ENCODE measurements around the gene UTY. TPM values are rescaled to one million over a fixed set of nuclear protein-coding genes. Genes with fewer than 3 reads are reported as not detected.

UTY gene
- total and polyA plus RNA-seq, 2 donors (not counting 3 experiments of a cell fraction or from before 2014, with no cell fraction given) = 4.8 to 17.9 TPM

DNA sequence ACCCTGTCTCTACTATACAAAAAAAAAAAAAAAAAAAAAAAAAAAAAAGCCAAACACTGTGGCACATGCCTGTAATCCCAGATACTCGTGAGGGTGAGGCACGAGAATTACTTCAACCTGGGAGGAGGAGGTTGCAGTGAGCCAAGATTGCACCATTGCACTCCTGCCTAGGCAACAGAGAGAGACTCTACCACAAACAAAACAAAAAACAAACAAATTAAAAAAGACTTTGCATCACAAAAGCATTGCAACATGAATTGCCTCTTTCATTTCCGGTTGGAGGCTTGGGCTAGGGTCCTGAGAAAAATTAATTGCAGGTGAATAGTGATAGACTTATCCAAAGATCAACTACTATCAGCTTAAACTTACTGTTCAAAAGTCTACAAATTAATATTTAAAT lies 180.4 kb downstream of the UTY start:
- Histone ChIP-seq H2AFZ (ENCODE audit: low read depth, low read length) (no peak overlapping the region), H3K4me1 (ENCODE audit: control insufficient read depth, extremely low read depth, insufficient read depth, low read length) (no peaks in the 10 kb centered on the region), H3K9me1 (replicated peaks; ENCODE audit: control insufficient read depth, extremely low read depth, insufficient read depth, low read length) (no peaks in the 10 kb centered on the region), H3K9me3 (replicated peaks; ENCODE audit: control insufficient read depth, insufficient read depth, low read length) (no peaks in the 10 kb centered on the region), H3K36me3 (ENCODE audit: control insufficient read depth in 2 of 2, extremely low read depth in 1 of 2, insufficient read depth in 2 of 2, low read length in 2 of 2) (peaks cover 0 to 3% of the 10 kb centered on the region in 2 experiments), H3K27me3 (ENCODE audit: control insufficient read depth in 2 of 2, insufficient read depth in 2 of 2, low read length in 2 of 2) (no peaks in the 10 kb centered on the region), H4K20me1 (replicated peaks; ENCODE audit: control insufficient read depth, extremely low read depth, insufficient read depth, low read length) (no peaks in the 10 kb centered on the region), H3K79me2 (ENCODE audit: control insufficient read depth, insufficient read depth, low read length) (no peaks in the 10 kb centered on the region), H3K4me2 (ENCODE audit: insufficient read depth, low read length) (no peak overlapping the region), H3K9ac (replicated peaks; ENCODE audit: extremely low read depth, insufficient read depth, low read length) (no peak overlapping the region), H3K27ac (ENCODE audit: insufficient read depth, low read depth, low read length) (no peak overlapping the region), H3K4me3 (replicated peaks in 1 of 3; ENCODE audit: insufficient read depth in 1 of 3, low read depth in 1 of 3, low read length in 3 of 3) (no peak overlapping the region)
- POLR2A ChIA-PET = no interaction called here
- dilution Hi-C loops (cut with MboI; ENCODE audit: extremely low pct_ligation_motif_present, low sequenced_read_pairs) (no loop called here), intact Hi-C loops (cut with micrococcal nuclease) (no loop called here)
- TF ChIP-seq, protein P1, sequence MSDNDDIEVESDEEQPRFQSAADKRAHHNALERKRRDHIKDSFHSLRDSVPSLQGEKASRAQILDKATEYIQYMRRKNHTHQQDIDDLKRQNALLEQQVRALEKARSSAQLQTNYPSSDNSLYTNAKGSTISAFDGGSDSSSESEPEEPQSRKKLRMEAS (IDR thresholded peaks at IDR 0.05; ENCODE audit: insufficient read depth, insufficient read length) = no peak
- TF ChIP-seq JUN (IDR thresholded peaks at IDR 0.05; ENCODE audit: borderline replicate concordance, insufficient read depth, insufficient read length, low read depth) (no peak), FOS (IDR thresholded peaks at IDR 0.05; ENCODE audit: borderline replicate concordance, insufficient read depth, low read length) (no peak), MYC (IDR thresholded peaks at IDR 0.05; ENCODE audit: low read depth, low read length) (no peak), POLR2AphosphoS5 (IDR thresholded peaks at IDR 0.05; ENCODE audit: insufficient read depth, low read depth, low read length) (no peak), EZH2 (IDR thresholded peaks at IDR 0.05; ENCODE audit: borderline replicate concordance, low read depth, low read length, severe bottlenecking) (no peak)
- TF ChIP-seq, protein P2, sequence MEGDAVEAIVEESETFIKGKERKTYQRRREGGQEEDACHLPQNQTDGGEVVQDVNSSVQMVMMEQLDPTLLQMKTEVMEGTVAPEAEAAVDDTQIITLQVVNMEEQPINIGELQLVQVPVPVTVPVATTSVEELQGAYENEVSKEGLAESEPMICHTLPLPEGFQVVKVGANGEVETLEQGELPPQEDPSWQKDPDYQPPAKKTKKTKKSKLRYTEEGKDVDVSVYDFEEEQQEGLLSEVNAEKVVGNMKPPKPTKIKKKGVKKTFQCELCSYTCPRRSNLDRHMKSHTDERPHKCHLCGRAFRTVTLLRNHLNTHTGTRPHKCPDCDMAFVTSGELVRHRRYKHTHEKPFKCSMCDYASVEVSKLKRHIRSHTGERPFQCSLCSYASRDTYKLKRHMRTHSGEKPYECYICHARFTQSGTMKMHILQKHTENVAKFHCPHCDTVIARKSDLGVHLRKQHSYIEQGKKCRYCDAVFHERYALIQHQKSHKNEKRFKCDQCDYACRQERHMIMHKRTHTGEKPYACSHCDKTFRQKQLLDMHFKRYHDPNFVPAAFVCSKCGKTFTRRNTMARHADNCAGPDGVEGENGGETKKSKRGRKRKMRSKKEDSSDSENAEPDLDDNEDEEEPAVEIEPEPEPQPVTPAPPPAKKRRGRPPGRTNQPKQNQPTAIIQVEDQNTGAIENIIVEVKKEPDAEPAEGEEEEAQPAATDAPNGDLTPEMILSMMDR (IDR thresholded peaks at IDR 0.05; ENCODE audit: extremely low read depth in 1 of 2, insufficient read depth in 1 of 2, low read depth in 1 of 2, low read length in 2 of 2) = no peak
- BruUV-seq (replicated peaks) = no TSS peak
- DNase-seq (ENCODE audit: low read depth, low spot score) (no peak), FAIRE-seq (no peak)
- CTCF ChIA-PET = interaction anchor here (1.3 kb wide), 1 partner anchor 15 kb away, joined by 3 read pairs; no protein-coding TSS in a partner anchor
